ENCODE results near the gene DENR. TPM values are rescaled to one million over a fixed set of nuclear protein-coding genes. Genes with fewer than 3 reads are reported as not detected.

Gene DENR
- total RNA-seq, 1 donor from 2014 or later = 53.3 TPM

DNA sequence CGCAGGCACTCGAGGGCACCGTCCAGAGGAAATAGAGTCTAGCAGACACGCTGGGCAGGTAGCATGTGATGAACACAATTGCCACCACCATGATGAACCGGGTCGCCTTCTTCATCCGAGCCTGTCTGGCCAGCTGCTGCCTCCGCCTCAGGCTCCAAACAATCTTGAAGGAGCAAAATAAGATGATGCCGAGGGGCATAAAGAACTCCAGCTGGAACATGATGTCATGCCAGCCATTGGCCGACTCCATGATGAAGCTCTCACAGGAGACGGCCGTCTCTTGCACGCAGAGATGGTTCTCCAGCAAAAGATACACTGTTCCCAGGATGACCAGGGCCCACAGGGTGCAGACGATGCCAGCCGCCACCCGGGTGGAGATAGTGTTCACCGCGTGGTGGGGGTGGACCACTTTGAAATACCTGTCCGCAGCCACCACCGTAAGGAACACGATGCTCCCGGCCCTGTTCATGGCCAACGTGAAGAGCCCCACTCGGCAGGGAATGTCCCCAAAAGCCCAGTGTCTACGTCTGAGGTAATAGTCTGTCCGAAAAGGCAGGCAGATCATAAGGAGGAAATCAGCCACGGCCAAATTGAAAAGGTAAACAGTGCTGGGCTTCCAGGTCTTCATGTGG is 22.9 kb upstream of the DENR start:
- H3K9me3 Mint-ChIP-seq = no peaks in the 10 kb centered on the region
- TF ChIP-seq, protein P1, sequence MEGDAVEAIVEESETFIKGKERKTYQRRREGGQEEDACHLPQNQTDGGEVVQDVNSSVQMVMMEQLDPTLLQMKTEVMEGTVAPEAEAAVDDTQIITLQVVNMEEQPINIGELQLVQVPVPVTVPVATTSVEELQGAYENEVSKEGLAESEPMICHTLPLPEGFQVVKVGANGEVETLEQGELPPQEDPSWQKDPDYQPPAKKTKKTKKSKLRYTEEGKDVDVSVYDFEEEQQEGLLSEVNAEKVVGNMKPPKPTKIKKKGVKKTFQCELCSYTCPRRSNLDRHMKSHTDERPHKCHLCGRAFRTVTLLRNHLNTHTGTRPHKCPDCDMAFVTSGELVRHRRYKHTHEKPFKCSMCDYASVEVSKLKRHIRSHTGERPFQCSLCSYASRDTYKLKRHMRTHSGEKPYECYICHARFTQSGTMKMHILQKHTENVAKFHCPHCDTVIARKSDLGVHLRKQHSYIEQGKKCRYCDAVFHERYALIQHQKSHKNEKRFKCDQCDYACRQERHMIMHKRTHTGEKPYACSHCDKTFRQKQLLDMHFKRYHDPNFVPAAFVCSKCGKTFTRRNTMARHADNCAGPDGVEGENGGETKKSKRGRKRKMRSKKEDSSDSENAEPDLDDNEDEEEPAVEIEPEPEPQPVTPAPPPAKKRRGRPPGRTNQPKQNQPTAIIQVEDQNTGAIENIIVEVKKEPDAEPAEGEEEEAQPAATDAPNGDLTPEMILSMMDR (IDR thresholded peaks at IDR 0.05) = no peak
- DNase-seq (no peak), ATAC-seq (ENCODE audit: low read depth) (no peak)
- H3K27ac Mint-ChIP-seq = peak overlapping the region; percentile 9
- H3K4me3 Mint-ChIP-seq = no peak overlapping the region
- peaks cover 45% of the 10 kb centered on the region for H3K4me1 Mint-ChIP-seq
- no peaks in the 10 kb centered on the region for H3K36me3 Mint-ChIP-seq (ENCODE audit: low read depth)
- ChIA-PET POLR2A (no interaction called here), CTCF (no interaction called here)
- intact Hi-C loops (cut with micrococcal nuclease) = loop anchor here (5.0 kb wide), 1 partner anchor 227 kb away; the partner anchor contains the start of gene ZCCHC8
- no peaks in the 10 kb centered on the region for H3K27me3 Mint-ChIP-seq

DNA sequence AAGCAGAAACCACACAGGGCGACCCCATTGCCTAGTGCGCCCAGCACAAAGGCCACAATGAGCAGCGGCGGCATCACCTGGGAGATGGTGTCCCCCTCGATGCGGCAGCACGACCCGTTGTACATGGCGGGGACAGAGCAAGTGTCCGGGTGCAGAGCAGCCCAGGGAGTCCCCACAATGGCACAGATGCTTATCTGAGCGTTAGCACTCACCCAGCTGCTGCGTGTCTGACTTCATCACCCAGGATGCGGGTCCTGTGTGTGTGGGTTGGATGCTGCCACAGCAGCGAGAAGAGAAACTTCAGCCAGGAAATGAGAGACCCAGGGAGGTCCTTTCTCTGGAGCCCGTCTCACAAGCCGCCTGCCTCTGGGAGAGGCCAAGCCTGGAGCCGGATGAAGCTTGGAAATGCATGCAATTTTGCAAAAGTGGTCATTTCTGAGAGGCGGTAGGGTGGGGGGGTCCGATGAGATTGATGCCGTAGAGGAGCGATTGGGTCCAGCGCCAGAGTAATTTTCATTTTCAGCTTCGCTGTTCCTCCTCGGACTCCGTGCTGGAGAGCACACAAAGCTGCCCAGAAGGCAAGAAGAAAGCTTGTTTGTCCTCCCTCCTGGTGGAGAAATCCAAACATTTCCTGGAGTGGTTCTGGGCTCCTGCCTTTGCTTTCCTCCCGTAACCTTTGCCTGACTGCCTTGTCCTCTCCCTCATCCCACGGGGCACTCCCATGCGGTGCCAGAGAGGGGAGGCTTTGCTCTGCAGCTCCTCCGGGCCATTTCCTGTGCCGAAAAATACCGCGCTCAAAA is 22.2 kb upstream of the DENR start, which contains the start of gene HCAR1:
Gene HCAR1, minus strand, starts transcription at position 630 of the 800 bp plus-strand sequence. Its CDS starts 505 bp downstream, at position 125.
- Mint-ChIP-seq H3K27me3 (no peaks in the 10 kb centered on the region), H3K27ac (no peak within 1 kb of the TSS), H3K9me3 (no peaks in the 10 kb centered on the region), H3K4me3 (no peak within 1 kb of the TSS), H3K4me1 (peaks cover 38% of the 10 kb centered on the region), H3K36me3 (ENCODE audit: low read depth) (no peaks in the 10 kb centered on the region)
- ChIA-PET CTCF (no interaction called here), POLR2A (no interaction called here)
- no peak for ATAC-seq (ENCODE audit: low read depth)
- intact Hi-C loops (cut with micrococcal nuclease) = loop anchor here (5.0 kb wide), 1 partner anchor 228 kb away; the partner anchor contains the start of gene ZCCHC8
- DNase-seq = no peak
- TF ChIP-seq, protein P1 (IDR thresholded peaks at IDR 0.05) = no peak

DNA sequence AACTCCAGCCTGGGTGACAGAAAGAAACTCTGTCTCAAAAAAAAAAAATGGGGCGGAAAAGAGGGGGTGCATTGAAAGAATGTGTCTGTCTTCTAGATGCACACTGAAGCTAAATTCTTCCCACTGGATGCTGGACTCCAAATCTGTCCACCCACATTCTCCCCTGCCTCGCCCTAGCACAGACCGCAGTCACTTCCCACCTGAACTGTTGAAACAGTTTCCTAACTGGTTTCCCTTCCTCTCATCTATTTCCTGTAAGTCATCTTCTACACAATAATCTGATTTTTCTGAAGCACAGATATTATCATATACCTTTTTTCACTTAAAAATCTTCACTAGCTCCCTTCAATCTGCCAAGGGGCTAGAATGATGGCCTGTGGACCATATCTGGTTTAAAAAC is 20.5 kb upstream of the DENR start:
- ATAC-seq (ENCODE audit: low read depth) = peak; percentile 56
- Mint-ChIP-seq H3K27me3 (no peaks in the 10 kb centered on the region), H3K36me3 (ENCODE audit: low read depth) (no peaks in the 10 kb centered on the region), H3K9me3 (no peaks in the 10 kb centered on the region), H3K4me1 (peaks cover 26% of the 10 kb centered on the region), H3K27ac (no peak overlapping the region), H3K4me3 (no peak overlapping the region)
- ChIA-PET CTCF (no interaction called here), POLR2A (no interaction called here)
- intact Hi-C loops (cut with micrococcal nuclease) = loop anchor here (5.0 kb wide), 1 partner anchor 230 kb away; the partner anchor contains the start of gene ZCCHC8
- TF ChIP-seq, protein P1 (IDR thresholded peaks at IDR 0.05) = no peak
- DNase-seq = no peak

DNA sequence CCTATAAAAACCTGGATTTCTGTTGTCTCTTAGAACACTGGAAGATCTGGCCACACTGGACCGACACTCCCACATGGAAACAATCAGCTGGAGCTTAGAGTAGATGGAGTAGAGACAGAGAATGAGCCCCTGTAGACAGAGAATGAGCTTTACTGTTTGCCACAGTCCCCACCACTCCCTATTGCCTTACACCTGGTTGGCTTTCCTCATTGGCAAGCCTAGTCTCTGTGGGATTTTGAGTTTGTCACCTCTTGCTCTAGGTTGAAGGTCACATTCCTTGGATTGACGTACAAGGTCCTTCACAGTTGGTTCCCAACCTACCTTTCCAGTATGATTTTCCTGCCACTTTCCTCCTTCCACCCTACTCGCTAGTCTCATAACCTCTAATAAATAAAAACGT is 20.0 kb upstream of the DENR start:
- POLR2A ChIA-PET = no interaction called here
- TF ChIP-seq, protein P1 (IDR thresholded peaks at IDR 0.05) = no peak
- no peaks in the 10 kb centered on the region for H3K36me3 Mint-ChIP-seq (ENCODE audit: low read depth)
- DNase-seq = no peak
- H3K27ac Mint-ChIP-seq = peak overlapping the region; percentile 15
- H3K9me3 Mint-ChIP-seq = no peaks in the 10 kb centered on the region
- ATAC-seq (ENCODE audit: low read depth) = no peak
- CTCF ChIA-PET = no interaction called here
- no peak overlapping the region for H3K4me3 Mint-ChIP-seq
- no peaks in the 10 kb centered on the region for H3K27me3 Mint-ChIP-seq
- H3K4me1 Mint-ChIP-seq = peaks cover 26% of the 10 kb centered on the region
- intact Hi-C loops (cut with micrococcal nuclease) = loop anchor here (5.0 kb wide), 1 partner anchor 230 kb away; the partner anchor contains the start of gene ZCCHC8

DNA sequence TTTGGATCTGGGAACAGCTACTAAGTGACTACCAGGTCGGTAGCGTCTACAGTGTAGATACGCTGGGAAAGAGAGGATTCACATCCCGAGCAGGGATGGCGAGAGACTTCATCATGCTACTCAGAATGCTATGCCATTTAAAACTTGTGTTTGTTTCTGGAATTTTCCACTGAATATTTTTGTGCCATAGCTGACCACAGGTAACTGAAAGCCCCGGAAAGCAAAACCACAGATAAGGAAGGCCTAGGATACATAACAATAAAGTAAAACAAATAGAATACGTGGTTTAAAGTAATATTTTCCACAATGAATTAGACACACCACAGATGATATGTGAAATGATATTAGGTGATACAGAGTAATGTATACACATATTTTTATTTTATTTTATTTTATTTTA is 14.1 kb upstream of the DENR start:
- POLR2A ChIA-PET = no interaction called here

More for the DNA sequence above, 14.1 kb upstream of the DENR start:
- H3K4me1 Mint-ChIP-seq = peaks cover 7% of the 10 kb centered on the region
- no peaks in the 10 kb centered on the region for H3K9me3 Mint-ChIP-seq
- no peak overlapping the region for H3K4me3 Mint-ChIP-seq
- DNase-seq = no peak
- CTCF ChIA-PET = no interaction called here
- TF ChIP-seq, protein P1 (IDR thresholded peaks at IDR 0.05) = no peak
- no peaks in the 10 kb centered on the region for H3K36me3 Mint-ChIP-seq (ENCODE audit: low read depth)
- no peaks in the 10 kb centered on the region for H3K27me3 Mint-ChIP-seq
- H3K27ac Mint-ChIP-seq = no peak overlapping the region
- intact Hi-C loops (cut with micrococcal nuclease) = no loop called here
- ATAC-seq (ENCODE audit: low read depth) = no peak

Data from activated B cell treated with CpG ODN at 0.5 μM for 24 hours (primary cell).